ENCODE measurements around the gene ZNF710. TPM values are rescaled to one million over a fixed set of nuclear protein-coding genes. Genes with fewer than 3 reads are reported as not detected.
"Not testable (repeated sequence)": the region's sequence is repeated elsewhere in the genome, so short reads cannot be mapped to it uniquely, and the experiment has no call there.

Gene ZNF710, protein sequence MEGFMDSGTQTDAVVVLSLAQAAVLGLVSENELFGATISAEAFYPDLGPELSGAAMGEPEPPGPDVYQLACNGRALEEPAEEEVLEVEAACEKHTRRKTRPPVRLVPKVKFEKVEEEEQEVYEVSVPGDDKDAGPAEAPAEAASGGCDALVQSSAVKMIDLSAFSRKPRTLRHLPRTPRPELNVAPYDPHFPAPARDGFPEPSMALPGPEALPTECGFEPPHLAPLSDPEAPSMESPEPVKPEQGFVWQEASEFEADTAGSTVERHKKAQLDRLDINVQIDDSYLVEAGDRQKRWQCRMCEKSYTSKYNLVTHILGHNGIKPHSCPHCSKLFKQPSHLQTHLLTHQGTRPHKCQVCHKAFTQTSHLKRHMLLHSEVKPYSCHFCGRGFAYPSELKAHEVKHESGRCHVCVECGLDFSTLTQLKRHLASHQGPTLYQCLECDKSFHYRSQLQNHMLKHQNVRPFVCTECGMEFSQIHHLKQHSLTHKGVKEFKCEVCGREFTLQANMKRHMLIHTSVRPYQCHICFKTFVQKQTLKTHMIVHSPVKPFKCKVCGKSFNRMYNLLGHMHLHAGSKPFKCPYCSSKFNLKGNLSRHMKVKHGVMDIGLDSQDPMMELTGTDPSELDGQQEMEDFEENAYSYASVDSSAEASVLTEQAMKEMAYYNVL
- total RNA-seq, result 31.4 and 34.2 TPM in 2 replicates

DNA sequence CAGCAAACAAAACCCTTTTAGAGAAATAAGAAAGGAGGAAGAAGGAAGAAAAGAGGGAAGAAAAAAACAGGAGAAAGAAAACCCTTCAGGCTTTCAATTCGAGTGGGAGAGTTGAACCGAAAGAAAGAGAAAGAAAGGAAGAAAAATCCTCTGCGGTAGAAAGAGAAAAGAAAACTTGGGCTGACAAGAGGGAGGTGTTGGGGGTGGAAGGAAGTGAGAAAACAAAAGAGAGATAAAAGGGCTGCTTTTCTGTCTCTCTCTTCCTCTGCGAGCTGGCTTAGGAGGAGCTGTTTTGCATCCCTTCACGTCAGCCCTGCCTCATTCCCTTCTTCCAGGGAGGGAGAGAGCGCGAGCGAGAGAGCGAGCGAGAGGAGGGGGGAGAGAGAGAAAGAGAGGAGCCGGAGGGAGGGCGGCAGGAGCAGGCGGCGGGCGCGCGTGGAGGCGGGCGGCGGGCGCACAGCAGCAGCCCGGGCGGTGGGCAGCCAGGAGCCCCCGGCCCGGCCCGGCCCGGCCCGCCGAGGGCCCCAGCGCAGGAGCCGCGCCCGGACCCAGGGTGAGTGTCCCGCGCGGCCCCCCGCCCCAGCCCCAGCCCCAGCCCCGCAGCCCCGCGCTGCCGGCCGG is at the start of gene ZNF710:
TSS of gene ZNF710 (plus strand) at position 263 of the 621 bp plus-strand sequence. CDS start 65,814 bp downstream, outside the sequence.
- Mint-ChIP-seq H3K36me3 (ENCODE audit: low read depth) (peaks cover 17% of the 10 kb centered on the region), H3K4me1 (ENCODE audit: low read depth) (peaks cover 44% of the 10 kb centered on the region), H3K27ac (peak within 1 kb of the TSS; percentile 99), H3K9me3 (no peaks in the 10 kb centered on the region), H3K27me3 (ENCODE audit: low read depth) (peaks cover 2% of the 10 kb centered on the region), H3K4me3 (ENCODE audit: low read depth) (peak within 1 kb of the TSS; percentile 98)
- DNase-seq (ENCODE audit: low spot score), result peak; percentile 23
- intact Hi-C loops (cut with micrococcal nuclease), result loop anchor here (2.0 to 5.0 kb wide), 2 partner anchors 71 to 106 kb away; no protein-coding TSS in a partner anchor

GRCh38 chr15:89954541-89954940 is 46.6 kb upstream of the ZNF710 start:
- no peaks in the 10 kb centered on the region for H3K9me3 Mint-ChIP-seq
- DNase-seq (ENCODE audit: low spot score), result no peak
- H3K27ac Mint-ChIP-seq, result no peak overlapping the region
- H3K4me3 Mint-ChIP-seq (ENCODE audit: low read depth), result no peak overlapping the region
- peaks cover 5% of the 10 kb centered on the region for H3K4me1 Mint-ChIP-seq (ENCODE audit: low read depth)
- intact Hi-C loops (cut with micrococcal nuclease), result no loop called here
- H3K36me3 Mint-ChIP-seq (ENCODE audit: low read depth), result no peaks in the 10 kb centered on the region
- peaks cover 2% of the 10 kb centered on the region for H3K27me3 Mint-ChIP-seq (ENCODE audit: low read depth)

DNA sequence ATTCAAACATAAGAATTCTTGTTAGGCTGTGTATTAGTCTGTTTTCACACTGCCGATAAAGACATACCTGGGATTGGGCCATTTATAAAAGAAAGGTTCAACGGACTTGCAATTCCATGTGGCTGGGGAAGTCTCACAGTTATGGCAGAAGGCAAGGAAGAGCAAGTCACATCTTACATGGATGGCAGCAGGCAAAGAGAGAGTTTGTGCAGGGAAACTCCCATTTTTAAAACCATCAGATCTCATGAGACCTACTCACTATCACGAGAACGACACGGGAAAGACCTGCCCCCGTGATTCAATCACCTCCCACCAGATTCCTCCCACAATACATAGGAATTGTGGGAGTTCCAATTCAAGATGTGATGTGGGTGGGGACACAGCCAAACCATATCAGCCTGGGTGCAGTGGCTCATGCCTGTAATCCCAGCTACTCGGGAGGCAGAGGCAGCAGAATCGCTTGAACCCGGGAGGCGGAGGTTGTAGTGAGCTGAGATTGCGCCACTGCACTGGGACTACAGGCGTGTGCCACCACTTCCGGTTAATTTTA is 45.6 kb upstream of the ZNF710 start:
- H3K27ac Mint-ChIP-seq; H3K4me1 Mint-ChIP-seq (ENCODE audit: low read depth); H3K36me3 Mint-ChIP-seq (ENCODE audit: low read depth); intact Hi-C loops (cut with micrococcal nuclease); DNase-seq (ENCODE audit: low spot score); H3K27me3 Mint-ChIP-seq (ENCODE audit: low read depth); H3K4me3 Mint-ChIP-seq (ENCODE audit: low read depth); H3K9me3 Mint-ChIP-seq: not testable (repeated sequence)

- Mint-ChIP-seq H3K4me1 (ENCODE audit: low read depth) (no peaks in the 10 kb centered on the region), H3K27me3 (ENCODE audit: low read depth) (peaks cover 2% of the 10 kb centered on the region), H3K36me3 (ENCODE audit: low read depth) (no peaks in the 10 kb centered on the region), H3K9me3 (no peaks in the 10 kb centered on the region), H3K4me3 (ENCODE audit: low read depth) (no peak overlapping the region), H3K27ac (no peak overlapping the region)
- DNase-seq (ENCODE audit: low spot score), result no peak
- intact Hi-C loops (cut with micrococcal nuclease), result no loop called here
These were observed 42.9 kb upstream of the ZNF710 start for GRCh38 chr15:89958107-89958805.

DNA sequence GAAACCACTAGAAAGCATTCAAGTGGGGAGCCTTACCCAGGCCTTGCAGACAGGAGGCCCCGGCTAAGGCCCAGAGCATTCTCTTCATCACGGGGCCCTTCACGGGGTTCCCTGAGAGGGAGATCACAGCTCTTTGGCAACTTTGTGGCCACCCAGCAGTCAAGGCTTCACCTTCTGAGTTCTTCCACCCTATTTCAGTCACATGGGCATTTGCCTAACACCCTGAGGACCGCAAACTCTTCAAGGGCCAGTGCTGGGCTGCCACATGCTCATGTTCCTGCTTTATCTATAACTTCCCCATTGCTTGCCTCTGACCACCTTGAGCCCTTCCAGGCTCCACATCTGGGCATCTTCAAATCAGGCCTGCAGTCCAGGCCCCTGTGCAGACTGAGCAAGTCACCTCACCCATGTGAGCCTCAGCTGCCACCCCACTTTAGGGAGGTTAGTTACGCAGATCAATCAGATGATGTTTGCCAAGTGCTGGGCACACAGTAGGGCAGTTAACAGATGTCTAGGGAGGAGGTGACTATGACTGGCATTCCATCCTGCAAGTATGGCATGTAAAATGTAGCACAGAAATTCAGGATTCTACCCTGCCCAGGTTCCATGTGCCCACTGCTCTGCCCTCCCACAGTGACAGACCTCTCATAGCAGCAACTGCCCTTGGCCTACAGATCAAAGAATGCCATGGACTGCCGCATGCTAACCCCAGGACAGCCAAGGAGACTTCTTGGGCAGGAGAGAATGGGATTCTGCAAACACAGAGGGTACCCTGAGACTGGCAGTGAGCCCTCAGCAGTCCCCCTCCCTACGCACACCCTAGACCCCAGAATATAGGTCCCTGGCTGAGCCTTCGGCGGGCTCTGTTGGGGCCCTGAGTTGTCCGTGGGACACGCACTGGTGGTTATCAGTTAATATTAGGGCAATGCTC is 37.6 kb upstream of the ZNF710 start:
- intact Hi-C loops (cut with micrococcal nuclease), result no loop called here
- no peak overlapping the region for H3K27ac Mint-ChIP-seq
- no peaks in the 10 kb centered on the region for H3K9me3 Mint-ChIP-seq
- H3K27me3 Mint-ChIP-seq (ENCODE audit: low read depth), result peaks cover 9% of the 10 kb centered on the region
- peaks cover 4% of the 10 kb centered on the region for H3K4me1 Mint-ChIP-seq (ENCODE audit: low read depth)
- H3K36me3 Mint-ChIP-seq (ENCODE audit: low read depth), result no peaks in the 10 kb centered on the region
- no peak overlapping the region for H3K4me3 Mint-ChIP-seq (ENCODE audit: low read depth)
- no peak for DNase-seq (ENCODE audit: low spot score)

GRCh38 chr15:89964232-89964954 is 36.7 kb upstream of the ZNF710 start:
- H3K36me3 Mint-ChIP-seq (ENCODE audit: low read depth), result no peaks in the 10 kb centered on the region
- no peak overlapping the region for H3K27ac Mint-ChIP-seq
- H3K4me3 Mint-ChIP-seq (ENCODE audit: low read depth), result no peak overlapping the region
- H3K4me1 Mint-ChIP-seq (ENCODE audit: low read depth), result peaks cover 4% of the 10 kb centered on the region
- H3K27me3 Mint-ChIP-seq (ENCODE audit: low read depth), result peaks cover 13% of the 10 kb centered on the region
- DNase-seq (ENCODE audit: low spot score), result no peak
- intact Hi-C loops (cut with micrococcal nuclease), result no loop called here
- H3K9me3 Mint-ChIP-seq, result no peaks in the 10 kb centered on the region

DNA sequence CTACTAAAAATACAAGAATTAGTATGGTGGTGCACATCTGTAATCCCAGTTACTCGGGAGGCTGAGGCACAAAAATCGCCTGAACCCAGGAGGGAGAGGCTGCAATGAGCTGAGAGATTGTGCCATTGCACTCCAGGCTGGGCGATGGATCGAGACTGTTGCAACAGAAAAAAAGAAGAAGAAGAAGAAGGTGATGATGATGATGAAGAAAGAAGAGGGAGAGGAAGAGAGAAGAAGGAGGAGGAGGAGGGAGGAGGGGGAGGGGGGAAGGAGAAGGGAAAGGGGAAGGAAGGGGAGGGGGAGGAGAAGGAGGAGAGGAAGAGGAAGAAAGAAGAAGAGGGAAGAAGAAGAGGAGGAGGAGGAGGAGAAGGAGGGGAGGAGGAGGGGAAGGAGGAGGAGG is 33.2 kb upstream of the ZNF710 start:
- Mint-ChIP-seq H3K27me3 (ENCODE audit: low read depth) (peaks cover 13% of the 10 kb centered on the region), H3K4me3 (ENCODE audit: low read depth) (no peak overlapping the region), H3K27ac (no peak overlapping the region), H3K4me1 (ENCODE audit: low read depth) (peaks cover 4% of the 10 kb centered on the region), H3K9me3 (no peaks in the 10 kb centered on the region), H3K36me3 (ENCODE audit: low read depth) (no peaks in the 10 kb centered on the region)
- no peak for DNase-seq (ENCODE audit: low spot score)
- intact Hi-C loops (cut with micrococcal nuclease), result no loop called here

DNA sequence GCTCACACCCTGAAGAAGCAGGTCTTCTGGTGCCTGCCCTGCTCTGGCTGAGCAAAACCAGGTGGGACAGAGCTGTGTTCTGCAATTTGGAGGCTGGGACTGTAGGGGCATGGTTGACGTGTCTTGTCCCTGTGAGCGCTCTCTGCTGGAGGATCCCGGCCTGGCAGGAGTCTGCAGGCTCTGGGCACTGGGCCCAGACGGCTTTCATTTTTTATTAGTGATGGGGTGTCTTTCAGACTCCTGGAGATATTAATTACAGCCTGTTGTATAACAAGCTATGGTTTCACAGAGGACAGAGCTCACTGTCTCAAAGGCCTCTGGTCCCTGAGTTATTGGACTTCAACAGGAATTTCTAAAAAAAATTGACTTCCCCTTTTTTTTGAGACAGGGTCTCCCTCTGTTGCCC is 29.5 kb upstream of the ZNF710 start:
- Mint-ChIP-seq H3K36me3 (ENCODE audit: low read depth) (no peaks in the 10 kb centered on the region), H3K4me1 (ENCODE audit: low read depth) (no peaks in the 10 kb centered on the region), H3K9me3 (no peaks in the 10 kb centered on the region), H3K4me3 (ENCODE audit: low read depth) (no peak overlapping the region), H3K27me3 (ENCODE audit: low read depth) (peaks cover 13% of the 10 kb centered on the region), H3K27ac (no peak overlapping the region)
- intact Hi-C loops (cut with micrococcal nuclease), result no loop called here
- peak; percentile 27 for DNase-seq (ENCODE audit: low spot score)

DNA sequence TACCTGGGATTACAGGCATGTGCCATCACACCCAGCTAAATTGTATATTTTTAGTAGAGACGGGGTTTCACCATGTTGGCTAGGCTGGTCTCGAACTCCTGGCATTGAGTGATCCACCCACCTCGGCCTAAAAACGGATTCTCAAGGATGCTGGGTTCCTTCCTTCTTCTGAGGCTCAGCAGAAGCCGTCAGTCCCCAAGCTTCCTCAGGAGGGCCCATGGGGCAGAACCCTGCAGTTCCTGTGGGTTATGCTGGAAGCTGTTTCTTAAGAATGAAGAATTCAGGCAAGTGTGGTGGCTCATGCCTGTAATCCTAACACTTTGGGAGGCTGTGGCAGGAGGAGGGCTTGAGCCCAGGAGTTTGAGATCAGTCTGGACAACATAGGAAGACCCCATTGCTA is 29.0 kb upstream of the ZNF710 start:
- Mint-ChIP-seq H3K27me3 (ENCODE audit: low read depth) (peaks cover 11% of the 10 kb centered on the region), H3K4me1 (ENCODE audit: low read depth) (no peaks in the 10 kb centered on the region), H3K9me3 (no peaks in the 10 kb centered on the region), H3K27ac (no peak overlapping the region), H3K36me3 (ENCODE audit: low read depth) (no peaks in the 10 kb centered on the region), H3K4me3 (ENCODE audit: low read depth) (no peak overlapping the region)
- no peak for DNase-seq (ENCODE audit: low spot score)
- intact Hi-C loops (cut with micrococcal nuclease), result no loop called here

- intact Hi-C loops (cut with micrococcal nuclease), result no loop called here
- Mint-ChIP-seq H3K4me1 (ENCODE audit: low read depth) (no peaks in the 10 kb centered on the region), H3K36me3 (ENCODE audit: low read depth) (no peaks in the 10 kb centered on the region), H3K4me3 (ENCODE audit: low read depth) (no peak overlapping the region), H3K27me3 (ENCODE audit: low read depth) (no peaks in the 10 kb centered on the region), H3K9me3 (no peaks in the 10 kb centered on the region), H3K27ac (no peak overlapping the region)
- DNase-seq (ENCODE audit: low spot score), result no peak
These were observed 25.5 kb upstream of the ZNF710 start for GRCh38 chr15:89975482-89976245.

- DNase-seq (ENCODE audit: low spot score), result no peak
- H3K27ac Mint-ChIP-seq, result no peak overlapping the region
- intact Hi-C loops (cut with micrococcal nuclease), result no loop called here
- H3K36me3 Mint-ChIP-seq (ENCODE audit: low read depth), result no peaks in the 10 kb centered on the region
- H3K27me3 Mint-ChIP-seq (ENCODE audit: low read depth), result no peaks in the 10 kb centered on the region
- no peaks in the 10 kb centered on the region for H3K4me1 Mint-ChIP-seq (ENCODE audit: low read depth)
- H3K4me3 Mint-ChIP-seq (ENCODE audit: low read depth), result no peak overlapping the region
- H3K9me3 Mint-ChIP-seq, result no peaks in the 10 kb centered on the region
These were observed 24.9 kb upstream of the ZNF710 start for GRCh38 chr15:89976246-89976600.
